ENCODE measurements around the gene ZNF513.
A peak's percentile ranks its signal among the peaks of the same experiment; 100 is the strongest.
"Not testable (repeated sequence)": the region's sequence is repeated elsewhere in the genome, so short reads cannot be mapped to it uniquely, and the experiment has no call there.

ZNF513 gene

GRCh38 chr2:27380626-27381545, at the start of gene ZNF513:
TSS of gene ZNF513 (minus strand) at chr2:27380734. CDS start at chr2:27380526, 208 bp downstream.
- DNase-seq (ENCODE audit: low read depth in 2 of 2): peak; percentile 84 to 88

- peak; percentile 35 to 42 for DNase-seq (ENCODE audit: low read depth in 2 of 2)
Observed at GRCh38 chr2:27428978-27429541, 48.5 kb upstream of the ZNF513 start.

- DNase-seq (ENCODE audit: low read depth in 2 of 2): peak; percentile 58 to 68
Observed at GRCh38 chr2:27428213-27428977, 47.9 kb upstream of the ZNF513 start, which contains the start of gene NRBP1. TSS of gene NRBP1 (plus strand) at chr2:27428631. CDS start at chr2:27433274, 4,643 bp downstream.

GRCh38 chr2:27427863-27428212, 47.3 kb upstream of the ZNF513 start:
- no peak for DNase-seq (ENCODE audit: low read depth in 2 of 2)

GRCh38 chr2:27425039-27425438, 44.5 kb upstream of the ZNF513 start:
- not testable (repeated sequence) for DNase-seq (ENCODE audit: low read depth in 2 of 2)

GRCh38 chr2:27422958-27423357, 42.4 kb upstream of the ZNF513 start:
- no peak for DNase-seq (ENCODE audit: low read depth in 2 of 2)

GRCh38 chr2:27421660-27422250, 41.2 kb upstream of the ZNF513 start:
- no peak for DNase-seq (ENCODE audit: low read depth in 2 of 2)

GRCh38 chr2:27420996-27421395, 40.5 kb upstream of the ZNF513 start:
- no peak for DNase-seq (ENCODE audit: low read depth in 2 of 2)

- DNase-seq (ENCODE audit: low read depth in 2 of 2): no peak
Observed at GRCh38 chr2:27416151-27416550, 35.6 kb upstream of the ZNF513 start.

GRCh38 chr2:27412419-27413152, 32.1 kb upstream of the ZNF513 start:
- DNase-seq (ENCODE audit: low read depth in 2 of 2): no peak

- DNase-seq (ENCODE audit: low read depth in 2 of 2): peak; percentile 68 to 74
Observed at GRCh38 chr2:27409321-27410073, 29.0 kb upstream of the ZNF513 start, which contains the start of gene PPM1G. TSS of gene PPM1G (minus strand) at chr2:27409591. CDS start at chr2:27409422, 169 bp downstream.

- DNase-seq (ENCODE audit: low read depth in 2 of 2): no peak
Observed at GRCh38 chr2:27408601-27409320, 28.2 kb upstream of the ZNF513 start.

- peak in 1 of 2 experiments; percentile 3 for DNase-seq (ENCODE audit: low read depth in 2 of 2)
Observed at GRCh38 chr2:27407798-27408491, 27.4 kb upstream of the ZNF513 start.

GRCh38 chr2:27400348-27401135, 20.0 kb upstream of the ZNF513 start:
- DNase-seq (ENCODE audit: low read depth in 2 of 2): no peak

- DNase-seq (ENCODE audit: low read depth in 2 of 2): no peak
Observed at GRCh38 chr2:27398962-27399361, 18.4 kb upstream of the ZNF513 start.

- DNase-seq (ENCODE audit: low read depth in 2 of 2): no peak
Observed at GRCh38 chr2:27393225-27393624, 12.7 kb upstream of the ZNF513 start.

GRCh38 chr2:27390822-27391679, 10.5 kb upstream of the ZNF513 start:
- no peak for DNase-seq (ENCODE audit: low read depth in 2 of 2)
